Mesenteric fat pad (tissue), 1 donor: Measurements from ENCODE around the gene DENND1C. TPM values are rescaled to one million over a fixed set of nuclear protein-coding genes. Genes with fewer than 3 reads are reported as not detected.
"Not testable (repeated sequence)": the region's sequence is repeated elsewhere in the genome, so short reads cannot be mapped to it uniquely, and the experiment has no call there.

Experiments used
- DNase-seq: peaks from one replicate; pipeline ENCODE4 v3.0.0-alpha.2; 2020; ENCODE audit warnings: low spot score
- total RNA-seq: library from RNA; stranded (reverse); fragmentation: NEBNext Ultra II Directional; extraction: Animal tissue kit (Norgen Biotek cat#: 25700); gene quantifications from one replicate; pipeline ENCODE4 v1.2.1, GENCODE V29; 2021
- donor health status: DM: yes; HTN: yes; CAD: no.

The DENND1C gene
- total RNA-seq, 1 donor from 2014 or later: 4.5 TPM

- DNase-seq: no peak
Observed at GRCh38 chr19:6457958-6458694, 23.5 kb downstream of the DENND1C start.

GRCh38 chr19:6455924-6456323 is 25.7 kb downstream of the DENND1C start:
- no peak for DNase-seq

GRCh38 chr19:6453951-6454565 is 27.5 kb downstream of the DENND1C start:
- DNase-seq: no peak

GRCh38 chr19:6452899-6453298 is 28.7 kb downstream of the DENND1C start:
- DNase-seq: no peak

GRCh38 chr19:6452223-6452614 is 29.4 kb downstream of the DENND1C start:
- DNase-seq: no peak

GRCh38 chr19:6451583-6452222 is 29.9 kb downstream of the DENND1C start:
- DNase-seq: no peak

- DNase-seq: no peak
Observed at GRCh38 chr19:6450166-6450565, 31.4 kb downstream of the DENND1C start.

GRCh38 chr19:6448045-6448444 is 33.5 kb downstream of the DENND1C start:
- DNase-seq: no peak

GRCh38 chr19:6446452-6446851 is 35.1 kb downstream of the DENND1C start:
- no peak for DNase-seq

- no peak for DNase-seq
Observed at GRCh38 chr19:6443986-6444385, 37.6 kb downstream of the DENND1C start.

GRCh38 chr19:6442087-6442688 is 39.4 kb downstream of the DENND1C start:
- no peak for DNase-seq

GRCh38 chr19:6440905-6441304 is 40.7 kb downstream of the DENND1C start:
- no peak for DNase-seq

- DNase-seq: no peak
Observed at GRCh38 chr19:6439743-6440142, 41.8 kb downstream of the DENND1C start.

- no peak for DNase-seq
Observed at GRCh38 chr19:6433663-6434062, 47.9 kb downstream of the DENND1C start, which contains the start of gene SLC25A41. SLC25A41 (minus strand) TSS chr19:6433763; CDS start chr19:6433693, 70 bp downstream.

- no peak for DNase-seq
Observed at GRCh38 chr19:6433165-6433564, 48.4 kb downstream of the DENND1C start.

- DNase-seq: no peak
Observed at GRCh38 chr19:6431891-6432290, 49.7 kb downstream of the DENND1C start.

GRCh38 chr19:6429419-6430221 is 52.0 kb downstream of the DENND1C start:
- DNase-seq: no peak

- not testable (repeated sequence) for DNase-seq
Observed at GRCh38 chr19:6428692-6429418, 52.7 kb downstream of the DENND1C start.

GRCh38 chr19:6427131-6427530 is 54.5 kb downstream of the DENND1C start:
- no peak for DNase-seq
